PC-9 (cell line): Measurements from ENCODE around the gene DNAI4. TPM values are rescaled to one million over a fixed set of nuclear protein-coding genes. Genes with fewer than 3 reads are reported as not detected.

Experiments used
- BruUV-seq: library from RNA; stranded (reverse); fragments of 400-500 nt; replicated peaks from 2 replicates; lab custom pipeline; 2021; lab: Mats Ljungman, UMichigan
- CTCF ChIA-PET: fragments of 300-600 bp; sonication (Branson Sonifier 250); formaldehyde crosslinking; loops from one replicate; lab custom pipeline; 2022; ENCODE audit warnings: antibody characterized with exemption; lab: Charles Lee
- POLR2A ChIA-PET: fragments of 300-600 bp; sonication (Branson Sonifier 250); formaldehyde crosslinking; loops from one replicate; lab custom pipeline; 2022; ENCODE audit warnings: antibody characterized with exemption; ENCODE audit not compliant: unreplicated experiment; lab: Charles Lee
- DNase-seq, 2 experiments: peaks; one replicate each; pipeline versions ENCODE4 v3.0.0 to v3.0.0-alpha.2; 2015 to 2022; ENCODE audit warnings: mixed read lengths in 1 of 2
- H2AFZ ChIP-seq: fragments of 200-600 bp; sonication (generic); 2 replicates; pipeline ENCODE4 v1.8.1; 2017; ENCODE audit warnings: antibody characterized with exemption
- H3F3A ChIP-seq: fragments of 200-600 bp; sonication (generic); 2 replicates; pipeline ENCODE4 v1.8.1; 2017; ENCODE audit warnings: antibody characterized with exemption, mild to moderate bottlenecking, low read depth; ENCODE audit not compliant: insufficient read depth
- H3K27ac ChIP-seq: fragments of 200-600 bp; sonication (generic); 2 replicates; pipeline ENCODE4 v1.6.1; 2016; ENCODE audit warnings: mixed run types
- H3K27me3 ChIP-seq: fragments of 200-600 bp; sonication (generic); 2 replicates; pipeline ENCODE4 v1.6.1; 2016; ENCODE audit warnings: low read depth, mixed run types; ENCODE audit not compliant: insufficient read depth
- H3K36me3 ChIP-seq: fragments of 200-600 bp; sonication (generic); 2 replicates; pipeline ENCODE4 v1.6.1; 2016; ENCODE audit warnings: low read depth, mixed run types
- H3K4me1 ChIP-seq: fragments of 200-600 bp; sonication (generic); replicated peaks from 2 replicates; pipeline ENCODE4 v1.6.1; 2016; ENCODE audit warnings: mixed run types; ENCODE audit not compliant: insufficient read depth
- H3K4me2 ChIP-seq: fragments of 200-600 bp; sonication (generic); 2 replicates; pipeline ENCODE4 v1.6.1; 2017; ENCODE audit warnings: mixed run types
- H3K4me3 ChIP-seq: fragments of 200-600 bp; sonication (generic); 2 replicates; pipeline ENCODE4 v1.6.1; 2016; ENCODE audit warnings: mixed run types
- H3K79me2 ChIP-seq: fragments of 200-600 bp; sonication (generic); 2 replicates; pipeline ENCODE4 v1.6.1; 2017; ENCODE audit warnings: low read depth, mixed run types
- H3K9me2 ChIP-seq: fragments of 200-600 bp; sonication (generic); 2 replicates; pipeline ENCODE4 v1.8.1; 2017; ENCODE audit warnings: mild to moderate bottlenecking; ENCODE audit not compliant: insufficient read depth
- H3K9me3 ChIP-seq: fragments of 200-600 bp; sonication (generic); 2 replicates; pipeline ENCODE4 v1.8.1; 2016; ENCODE audit warnings: low read depth; ENCODE audit not compliant: insufficient read depth
- H4K20me1 ChIP-seq: fragments of 200-600 bp; sonication (generic); 2 replicates; pipeline ENCODE4 v1.8.1; 2017; ENCODE audit not compliant: insufficient read depth
- EZH2 ChIP-seq: fragments of 200-600 bp; sonication (generic); IDR thresholded peaks from 2 replicates; pipeline ENCODE4 v1.8.0; 2017; ENCODE audit warnings: antibody characterized with exemption, low read depth
- intact Hi-C: fragments of 100-400 bp; cut with micrococcal nuclease; formaldehyde crosslinking; loops from one replicate; pipeline ENCODE4 v1.10.0; 2022; ENCODE audit not compliant: unreplicated experiment
- total RNA-seq: library from RNA; stranded (reverse); gene quantifications from 2 replicates; pipeline ENCODE4 v1.2.3, GENCODE V29; 2021
- TF ChIP-seq, protein P1 (sequence below): fragments of 200-600 bp; sonication (generic); conservative IDR thresholded peaks from 2 replicates; pipeline ENCODE4 v1.6.1; 2017; ENCODE audit warnings: mixed run types, antibody characterized with exemption, mild to moderate bottlenecking, moderate library complexity

The DNAI4 gene
- total RNA-seq, 1 experiment from 2014 or later, result 12.6 TPM

DNA sequence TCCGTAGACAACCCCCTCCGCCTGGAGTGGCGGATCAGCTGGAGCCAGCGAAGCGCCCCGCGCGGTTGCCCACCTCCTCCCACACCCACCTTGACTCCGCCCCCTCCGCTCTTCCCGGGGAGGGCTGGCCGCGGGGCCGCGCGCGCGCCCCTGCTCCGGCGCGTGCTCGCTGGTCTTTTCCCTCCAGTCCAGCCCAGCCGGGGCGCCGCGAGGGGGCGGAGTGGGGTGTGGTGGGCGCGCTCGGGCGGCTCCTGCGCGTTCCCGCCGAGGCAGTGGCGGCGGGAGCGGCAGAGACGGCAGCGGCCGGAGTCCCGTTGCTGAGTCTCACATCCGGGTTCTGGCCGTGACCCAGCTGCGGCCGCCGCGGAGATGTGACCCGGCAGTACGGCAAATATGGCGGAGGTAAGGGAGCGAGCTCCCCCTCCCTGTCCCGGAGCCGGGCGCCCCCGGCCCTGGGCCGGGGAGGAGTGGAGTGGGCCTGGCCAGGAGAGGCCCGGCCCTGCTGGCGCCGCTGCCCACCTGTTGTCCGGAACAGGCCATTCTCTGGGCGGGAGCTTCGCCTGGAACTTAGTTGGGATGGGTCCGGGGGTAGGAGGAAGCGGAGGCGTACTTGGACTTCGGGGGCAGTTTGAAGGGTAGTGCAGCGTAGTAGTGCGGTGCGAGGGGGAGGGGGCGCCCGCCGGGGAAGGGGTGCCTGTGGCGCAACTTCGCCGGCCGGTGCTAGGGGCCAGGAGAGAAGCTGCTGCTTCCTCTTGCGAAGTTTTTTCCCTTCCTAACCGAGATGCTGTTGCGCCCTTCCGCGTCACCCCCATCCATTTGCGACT, 5.6 kb upstream of the DNAI4 start:
- peak; percentile 72 to 97 for DNase-seq
- no peaks in the 10 kb centered on the region for H3K9me3 ChIP-seq
- TF ChIP-seq, protein P1, sequence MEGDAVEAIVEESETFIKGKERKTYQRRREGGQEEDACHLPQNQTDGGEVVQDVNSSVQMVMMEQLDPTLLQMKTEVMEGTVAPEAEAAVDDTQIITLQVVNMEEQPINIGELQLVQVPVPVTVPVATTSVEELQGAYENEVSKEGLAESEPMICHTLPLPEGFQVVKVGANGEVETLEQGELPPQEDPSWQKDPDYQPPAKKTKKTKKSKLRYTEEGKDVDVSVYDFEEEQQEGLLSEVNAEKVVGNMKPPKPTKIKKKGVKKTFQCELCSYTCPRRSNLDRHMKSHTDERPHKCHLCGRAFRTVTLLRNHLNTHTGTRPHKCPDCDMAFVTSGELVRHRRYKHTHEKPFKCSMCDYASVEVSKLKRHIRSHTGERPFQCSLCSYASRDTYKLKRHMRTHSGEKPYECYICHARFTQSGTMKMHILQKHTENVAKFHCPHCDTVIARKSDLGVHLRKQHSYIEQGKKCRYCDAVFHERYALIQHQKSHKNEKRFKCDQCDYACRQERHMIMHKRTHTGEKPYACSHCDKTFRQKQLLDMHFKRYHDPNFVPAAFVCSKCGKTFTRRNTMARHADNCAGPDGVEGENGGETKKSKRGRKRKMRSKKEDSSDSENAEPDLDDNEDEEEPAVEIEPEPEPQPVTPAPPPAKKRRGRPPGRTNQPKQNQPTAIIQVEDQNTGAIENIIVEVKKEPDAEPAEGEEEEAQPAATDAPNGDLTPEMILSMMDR, result no peak; the same call in 1 of the 2 replicates
- no peak for TF ChIP-seq EZH2
- no TSS peak for BruUV-seq
- peaks cover 7% of the 10 kb centered on the region for H4K20me1 ChIP-seq
- 0 out of 2 replicates have a peak, but pooled peaks cover 5% of the 10 kb centered on the region for H3K36me3 ChIP-seq
- no peaks in the 10 kb centered on the region for H3K9me2 ChIP-seq
- intact Hi-C loops, result loop anchor here (2.0 to 10.0 kb wide), 3 partner anchors 15 to 755 kb away; partner anchors contain the start of genes GADD45A and SERBP1
- peak overlapping the region; percentile 95 for H3K4me3 ChIP-seq
- H3K27ac ChIP-seq, result peak overlapping the region; percentile 70
- H3K4me2 ChIP-seq, result peak overlapping the region; percentile 100
- H3K79me2 ChIP-seq, result peaks cover 80% of the 10 kb centered on the region
- peak overlapping the region; percentile 80 for H2AFZ ChIP-seq
- ChIA-PET POLR2A (interaction anchor here (0.7 kb wide), 1 partner anchor 592 kb away, joined by 8 read pairs; no protein-coding TSS in a partner anchor), CTCF (interaction anchor here (0.6 kb wide), 1 partner anchor 167 kb away, joined by 6 read pairs; no protein-coding TSS in a partner anchor)
- no peaks in the 10 kb centered on the region for H3K27me3 ChIP-seq
- H3F3A ChIP-seq, result peaks cover 22% of the 10 kb centered on the region
- H3K4me1 ChIP-seq, result peaks cover 47% of the 10 kb centered on the region

DNA sequence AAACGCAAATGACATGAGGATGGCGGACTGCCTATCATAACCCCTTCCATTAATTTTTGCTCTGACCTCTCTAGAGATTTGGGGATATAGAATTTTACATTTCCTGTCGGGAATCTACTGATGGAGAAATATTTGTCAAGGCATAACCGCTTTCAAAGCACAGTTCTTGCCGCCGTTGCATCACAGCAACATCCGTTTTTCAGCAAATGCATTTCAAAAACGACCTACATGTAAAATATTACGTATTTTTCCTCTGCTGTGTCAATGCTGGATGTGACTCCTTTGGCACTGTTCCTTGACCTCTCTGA, 5.0 kb upstream of the DNAI4 start:
- CTCF ChIA-PET, result no interaction called here
- no peak for DNase-seq
- Histone ChIP-seq H3F3A (peaks cover 22% of the 10 kb centered on the region), H3K4me3 (peak overlapping the region; percentile 95; the same call in 1 of the 2 replicates), H3K79me2 (peaks cover 74% of the 10 kb centered on the region), H3K4me1 (peaks cover 47% of the 10 kb centered on the region), H3K36me3 (0 out of 2 replicates have a peak, but pooled peaks cover 5% of the 10 kb centered on the region), H3K27ac (peak overlapping the region; percentile 70), H3K9me3 (no peaks in the 10 kb centered on the region), H2AFZ (peak overlapping the region; percentile 73; the same call in 1 of the 2 replicates), H3K9me2 (no peaks in the 10 kb centered on the region), H4K20me1 (peaks cover 7% of the 10 kb centered on the region), H3K4me2 (peak overlapping the region; percentile 100), H3K27me3 (no peaks in the 10 kb centered on the region)
- intact Hi-C loops, result no loop called here
- BruUV-seq, result no TSS peak
- POLR2A ChIA-PET, result interaction anchor here (0.7 kb wide), 1 partner anchor 592 kb away, joined by 8 read pairs; no protein-coding TSS in a partner anchor
- TF ChIP-seq EZH2, result no peak
- TF ChIP-seq, protein P1, result no peak

DNA sequence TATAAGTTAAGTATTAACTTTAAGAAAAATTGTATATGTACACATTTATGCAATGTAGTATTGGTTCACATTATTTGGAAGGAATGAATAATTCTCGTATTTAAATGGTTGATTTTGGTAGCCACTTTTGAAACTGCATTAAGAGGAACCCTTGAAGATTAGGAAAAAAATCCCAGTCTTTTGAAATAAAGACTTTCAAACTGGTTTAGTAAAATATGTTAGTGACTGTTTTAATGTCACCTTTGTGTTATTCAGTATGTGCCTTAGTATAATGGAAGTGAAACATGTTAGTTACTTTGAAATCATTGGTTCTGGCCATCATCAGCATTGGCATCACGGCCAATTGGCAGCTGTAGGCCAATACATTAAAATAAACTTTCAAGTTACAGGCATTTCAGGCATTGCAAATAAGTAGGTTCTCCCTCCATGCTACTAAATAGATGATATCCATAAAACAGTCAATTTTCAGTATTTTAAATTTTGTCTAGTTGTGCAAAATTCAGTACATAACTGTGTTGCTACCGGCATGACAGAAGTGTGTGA, 4.6 kb upstream of the DNAI4 start:
- no peak overlapping the region for H2AFZ ChIP-seq
- CTCF ChIA-PET, result no interaction called here

More for the DNA sequence above, 4.6 kb upstream of the DNAI4 start:
- peaks cover 47% of the 10 kb centered on the region for H3K4me1 ChIP-seq
- H4K20me1 ChIP-seq, result peaks cover 7% of the 10 kb centered on the region
- H3K27me3 ChIP-seq, result no peaks in the 10 kb centered on the region
- intact Hi-C loops, result no loop called here
- no peaks in the 10 kb centered on the region for H3K9me3 ChIP-seq
- peak overlapping the region; percentile 100 for H3K4me2 ChIP-seq
- H3K9me2 ChIP-seq, result no peaks in the 10 kb centered on the region
- 0 out of 2 replicates have a peak, but pooled peaks cover 5% of the 10 kb centered on the region for H3K36me3 ChIP-seq
- peak overlapping the region; percentile 95; the same call in 1 of the 2 replicates for H3K4me3 ChIP-seq
- DNase-seq, result no peak
- H3K79me2 ChIP-seq, result peaks cover 73% of the 10 kb centered on the region
- H3K27ac ChIP-seq, result peak overlapping the region; percentile 70; the same call in 1 of the 2 replicates
- POLR2A ChIA-PET, result no interaction called here
- TF ChIP-seq EZH2, result no peak
- TF ChIP-seq, protein P1, result no peak
- BruUV-seq, result no TSS peak
- H3F3A ChIP-seq, result peaks cover 22% of the 10 kb centered on the region
